GM19240 (cell line): ENCODE results near the gene GRB14.

Experiments
- DNase-seq: peaks from one replicate; pipeline ENCODE4 v3.0.0; 2011; ENCODE audit warnings: low spot score; ENCODE audit not compliant: insufficient read length

Gene GRB14

DNA sequence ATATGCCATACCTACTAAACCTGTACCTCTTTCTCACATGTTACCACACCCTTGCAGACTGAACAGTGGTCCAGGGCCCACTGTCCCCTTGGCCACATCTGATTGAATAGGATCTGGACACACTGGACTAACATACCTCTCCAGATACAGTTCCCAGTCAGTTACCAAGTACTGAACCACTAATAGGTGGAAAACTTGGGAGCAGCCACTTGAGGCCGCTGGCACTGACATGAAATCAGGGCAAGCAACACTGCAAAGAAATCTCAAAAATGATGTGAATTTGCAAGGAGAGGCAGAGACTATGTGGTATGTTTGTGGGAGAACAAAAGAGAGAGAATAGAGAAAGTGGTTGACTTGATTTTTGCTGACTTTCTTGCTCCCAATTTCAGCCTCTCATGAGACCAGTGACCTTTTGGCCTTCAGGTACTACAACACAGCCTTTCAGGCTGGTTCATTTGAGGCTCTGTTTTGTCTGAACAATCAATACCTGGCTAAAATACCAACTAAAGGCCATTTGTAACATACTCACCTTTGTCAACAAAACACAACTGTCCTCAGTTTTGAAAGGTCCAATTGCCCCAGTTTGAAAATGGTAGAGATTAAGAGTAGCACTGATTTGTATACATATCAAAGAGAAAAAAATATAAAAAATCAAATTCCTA is 7.8 kb downstream of the GRB14 start:
- DNase-seq: no peak

DNA sequence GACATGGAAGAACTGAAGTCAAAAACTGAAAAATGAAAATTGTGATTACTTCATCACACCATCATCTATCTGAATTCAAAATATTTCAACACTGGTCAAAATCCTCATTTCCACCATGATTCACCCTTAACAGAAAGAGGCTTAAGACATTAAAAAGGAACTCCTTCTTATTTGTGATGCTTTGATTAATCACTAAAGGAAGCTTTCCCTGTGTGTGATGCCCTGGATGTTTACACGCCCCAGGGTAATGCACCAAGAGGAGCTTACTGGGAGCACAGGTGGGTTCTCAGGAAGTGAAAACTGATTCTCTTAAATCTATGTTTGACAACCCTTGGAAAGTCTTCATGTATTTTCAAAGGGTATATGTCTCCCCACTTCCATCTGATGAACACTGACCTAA is 11.5 kb downstream of the GRB14 start:
- no peak for DNase-seq

DNA sequence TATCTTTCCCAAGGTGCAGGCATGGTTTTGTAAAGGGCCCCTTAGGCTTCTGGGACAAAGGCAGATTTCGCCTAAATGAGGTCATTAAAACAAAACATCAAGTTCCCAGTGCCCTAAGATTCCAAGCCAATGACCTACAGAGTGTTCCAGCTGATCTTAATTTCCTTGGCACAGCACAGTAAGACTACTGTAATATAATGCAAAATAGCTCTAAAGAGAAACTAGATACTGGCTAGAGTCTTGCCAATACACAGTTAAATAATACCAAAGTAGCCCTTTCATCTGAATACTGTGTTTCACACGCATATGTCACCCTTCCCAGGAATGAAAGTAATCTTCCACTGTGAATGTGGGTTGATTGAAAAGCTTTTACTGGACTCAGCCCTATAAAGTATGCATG is 14.7 kb downstream of the GRB14 start:
- DNase-seq: no peak

DNA sequence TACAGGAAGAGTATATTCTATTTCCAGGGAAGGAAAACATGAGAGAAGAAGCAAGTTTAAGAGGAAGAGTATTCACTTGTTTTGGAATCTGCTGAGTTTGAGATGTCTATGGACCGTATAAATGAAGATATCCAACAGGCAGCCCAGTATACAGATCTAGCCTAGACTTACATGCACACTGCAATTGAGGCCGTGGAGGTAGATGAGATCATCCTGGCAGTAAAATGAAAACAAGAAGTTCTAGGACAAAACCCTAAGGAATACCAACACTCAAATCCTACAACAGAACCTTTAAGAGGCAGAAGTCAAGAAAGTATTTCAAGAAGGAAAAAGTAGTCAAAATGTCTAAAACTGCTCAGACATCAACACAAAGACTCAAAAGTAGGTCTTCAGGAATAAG is 16.0 kb downstream of the GRB14 start:
- no peak for DNase-seq

DNA sequence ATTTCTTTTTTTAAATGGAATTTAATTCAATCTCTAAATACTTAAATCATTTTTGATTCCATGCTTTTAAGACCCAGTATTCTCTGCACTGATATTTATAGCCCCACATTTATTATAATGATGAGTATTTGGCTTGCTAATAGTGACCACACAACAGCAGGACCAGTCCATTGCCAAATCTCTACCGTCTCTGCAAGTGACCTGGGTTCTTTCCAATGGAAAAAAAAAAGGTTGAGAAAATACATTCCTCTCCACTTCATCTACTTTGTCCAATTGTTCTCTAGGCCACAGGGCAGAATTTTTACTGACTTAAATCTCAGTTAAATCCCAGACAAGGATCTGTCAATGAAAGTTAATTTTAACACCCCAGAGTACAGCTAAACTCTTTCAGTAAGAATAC is 20.5 kb downstream of the GRB14 start:
- no peak for DNase-seq

DNA sequence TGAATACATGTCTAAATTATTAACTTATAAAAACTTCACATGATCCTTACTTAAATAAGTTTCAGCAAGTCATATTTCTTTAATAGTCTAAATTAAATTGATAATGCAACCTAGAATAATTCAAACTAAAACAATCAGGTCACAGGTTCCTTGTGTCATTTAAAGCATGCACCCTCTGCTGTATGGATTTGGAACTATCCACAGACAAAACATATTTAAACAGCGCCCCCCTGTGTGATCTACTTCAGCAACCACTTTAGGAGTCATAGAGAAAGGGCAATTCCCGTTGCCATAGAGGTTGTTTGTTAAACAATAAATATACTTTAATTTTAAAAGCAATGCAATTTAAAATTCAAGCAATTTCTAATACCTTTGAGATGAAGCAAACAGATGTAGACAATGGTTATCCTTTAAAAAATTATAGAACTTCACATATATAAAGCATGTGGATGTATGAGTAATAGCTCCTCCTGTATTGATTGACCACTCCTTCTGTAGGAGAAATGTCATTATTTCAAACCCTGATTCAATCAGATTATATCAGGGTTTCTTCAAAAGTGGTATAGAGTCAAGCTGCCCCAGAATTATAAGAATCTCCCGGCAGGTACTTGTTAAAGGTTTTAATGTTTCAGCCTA is 21.2 kb downstream of the GRB14 start:
- no peak for DNase-seq

DNA sequence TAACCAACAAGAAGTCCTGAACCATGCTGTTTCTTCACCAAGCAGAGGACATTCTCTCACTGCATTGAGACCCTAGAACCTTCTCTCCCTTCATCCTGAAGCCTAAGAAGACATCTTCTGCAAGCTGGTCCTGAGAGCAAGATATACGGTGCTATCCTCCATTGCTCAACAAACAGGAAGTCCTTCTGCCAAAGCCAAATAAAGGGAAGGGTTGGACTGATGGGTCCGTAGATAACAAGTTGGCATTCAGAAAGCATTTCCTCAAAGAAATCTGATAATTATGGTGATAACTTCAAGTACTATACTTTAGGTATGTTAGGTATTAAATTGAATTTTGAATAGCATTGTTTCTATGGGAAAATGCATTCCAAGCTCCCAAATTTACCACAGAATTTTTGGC is 23.3 kb downstream of the GRB14 start:
- no peak for DNase-seq

DNA sequence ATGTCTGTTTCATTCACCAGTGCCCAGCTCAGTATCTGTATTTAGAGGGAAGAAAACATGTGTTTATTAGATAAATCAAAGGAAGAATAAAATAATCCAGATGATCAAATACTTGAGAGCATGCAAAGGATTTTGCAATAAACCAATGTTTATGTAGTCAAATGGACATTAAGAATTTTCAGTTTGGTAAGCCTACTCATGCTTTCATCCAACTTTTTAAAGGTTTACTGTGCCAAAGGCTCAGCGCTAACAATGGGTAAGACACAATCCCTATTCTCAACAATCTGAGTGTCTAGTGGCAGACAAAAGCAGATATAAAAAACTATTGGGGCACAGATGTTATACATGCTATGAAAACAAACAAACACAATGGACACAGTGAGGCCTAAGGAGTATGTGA is 26.3 kb downstream of the GRB14 start:
- DNase-seq: no peak

DNA sequence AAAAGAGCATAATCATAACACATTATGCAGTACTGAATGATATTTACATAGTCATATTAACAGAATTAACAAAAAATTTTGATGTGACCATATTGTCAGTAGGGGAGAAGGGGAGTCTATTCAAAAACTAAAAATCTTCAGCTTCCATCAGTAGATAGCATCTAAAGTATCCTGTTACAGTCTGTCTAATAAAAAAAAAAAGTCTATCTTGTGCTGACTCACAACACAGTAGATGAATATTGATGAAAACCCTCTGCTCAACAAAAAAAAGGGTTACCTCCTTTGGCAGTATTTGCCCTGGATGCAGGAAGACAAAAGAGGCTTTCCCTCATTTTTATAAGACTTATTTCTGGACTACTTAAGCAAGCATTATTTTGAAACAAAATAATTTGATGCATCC is 27.3 kb downstream of the GRB14 start:
- no peak for DNase-seq

DNA sequence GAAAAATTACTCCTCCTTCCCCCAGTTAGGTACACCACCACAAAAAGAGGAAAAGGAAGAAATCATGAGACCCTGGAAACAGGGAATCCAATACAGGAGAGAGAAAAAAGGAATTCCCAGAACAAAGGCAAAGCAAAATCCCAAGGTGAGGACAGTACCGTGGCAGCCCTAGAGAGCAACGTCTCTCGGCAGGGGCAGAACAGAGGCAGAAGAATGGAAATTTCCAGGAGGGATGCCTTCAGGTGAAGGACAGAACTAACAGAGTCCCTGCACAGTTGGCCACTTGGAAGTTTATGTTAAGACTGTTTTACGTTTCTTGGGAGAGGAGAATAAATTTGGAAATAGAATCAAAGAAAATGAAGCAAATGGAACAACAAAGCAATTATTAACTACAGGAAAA is 27.7 kb downstream of the GRB14 start:
- DNase-seq: no peak

DNA sequence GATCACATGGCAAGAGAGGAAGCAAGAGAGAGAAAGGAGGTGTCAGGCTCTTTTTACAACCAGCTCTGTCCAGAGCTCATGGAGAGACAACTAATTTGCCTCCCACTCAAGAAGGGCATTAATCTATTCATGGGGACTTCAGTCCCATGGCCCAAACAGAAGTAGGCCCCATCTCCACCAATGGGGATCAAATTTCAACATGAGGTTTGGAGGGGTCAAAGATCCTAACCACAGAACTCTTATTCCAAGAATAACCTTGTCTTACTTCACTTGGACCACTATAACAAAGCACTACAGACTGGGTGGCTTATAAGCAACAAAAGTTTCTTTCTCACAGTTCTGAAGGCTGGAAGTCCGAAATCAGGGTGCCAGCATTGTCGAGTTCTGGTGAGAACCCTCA is 31.8 kb downstream of the GRB14 start:
- DNase-seq: no peak

DNA sequence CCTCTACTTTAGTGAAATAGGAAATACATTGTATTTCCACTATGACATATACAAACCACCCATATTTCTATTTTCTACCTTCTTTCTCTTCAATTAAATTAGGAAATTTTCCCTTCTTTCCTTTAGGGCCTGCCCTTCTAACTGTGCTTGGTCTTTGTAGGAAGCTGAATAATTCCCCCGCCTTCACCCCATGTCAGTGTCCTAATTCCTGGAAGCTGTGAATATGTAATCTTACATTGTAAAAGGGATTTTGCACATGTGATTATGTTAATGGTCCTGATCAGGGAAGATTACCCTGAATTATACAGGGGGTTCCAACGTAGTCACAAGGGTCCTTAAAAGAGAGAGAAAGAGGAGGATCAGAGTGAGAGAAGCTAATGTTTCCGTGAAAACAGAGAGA is 40.2 kb downstream of the GRB14 start:
- no peak for DNase-seq

DNA sequence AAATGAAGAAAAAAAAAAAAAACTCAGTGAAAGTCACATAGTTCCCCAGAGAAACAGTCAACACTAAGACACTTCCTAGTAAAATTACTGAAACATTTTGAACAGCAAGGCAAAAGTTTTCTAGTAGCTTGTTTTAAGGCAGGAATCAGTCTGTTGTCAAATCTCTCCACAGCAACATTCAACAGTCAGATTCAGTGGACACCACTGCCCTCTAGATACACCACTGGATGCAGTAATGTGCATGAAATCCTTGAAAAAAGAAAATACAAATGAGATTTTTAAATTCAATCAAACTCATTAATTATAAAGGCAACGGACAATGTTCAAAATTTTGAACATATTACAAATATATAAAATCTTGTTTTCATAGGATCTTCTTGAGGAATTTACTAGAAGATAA is 46.4 kb downstream of the GRB14 start:
- DNase-seq: no peak

DNA sequence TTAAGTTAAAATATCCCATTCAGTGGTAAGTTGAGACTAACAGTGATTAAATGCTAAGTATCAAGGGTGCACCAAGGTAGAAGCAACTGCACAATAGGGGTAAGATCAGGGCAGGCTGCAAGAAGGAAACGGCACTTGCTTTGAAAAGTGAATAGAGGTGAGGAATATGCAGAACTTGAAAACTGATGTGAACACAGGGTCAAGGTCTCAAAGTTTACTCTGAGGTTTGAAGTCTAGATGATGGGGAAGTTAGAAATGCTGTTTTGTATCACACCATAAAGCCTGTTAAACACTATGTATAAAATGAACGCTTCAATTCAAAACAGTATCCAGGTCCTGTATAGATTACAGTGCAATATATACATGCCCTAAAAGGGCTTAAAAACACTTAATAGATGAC is 50.8 kb downstream of the GRB14 start:
- DNase-seq: no peak

DNA sequence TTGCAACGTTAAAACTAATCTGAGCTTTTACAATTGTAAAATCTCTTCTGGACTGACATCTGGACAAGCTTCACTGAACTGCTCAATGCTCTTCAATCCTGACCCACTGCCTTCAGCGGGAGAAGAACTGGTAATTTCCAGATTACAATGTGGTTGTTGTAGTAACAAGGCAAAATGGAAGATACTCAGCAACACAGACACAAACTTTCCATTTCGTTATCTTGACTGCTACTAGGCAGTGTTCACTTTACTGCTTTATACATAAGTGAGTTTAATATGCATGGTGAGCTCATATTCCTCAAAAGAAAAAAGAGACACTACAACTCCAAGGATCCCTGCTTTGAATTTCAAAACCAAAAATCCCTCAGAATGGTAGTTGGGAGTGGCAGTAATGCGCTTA is 51.9 kb downstream of the GRB14 start:
- DNase-seq: no peak

DNA sequence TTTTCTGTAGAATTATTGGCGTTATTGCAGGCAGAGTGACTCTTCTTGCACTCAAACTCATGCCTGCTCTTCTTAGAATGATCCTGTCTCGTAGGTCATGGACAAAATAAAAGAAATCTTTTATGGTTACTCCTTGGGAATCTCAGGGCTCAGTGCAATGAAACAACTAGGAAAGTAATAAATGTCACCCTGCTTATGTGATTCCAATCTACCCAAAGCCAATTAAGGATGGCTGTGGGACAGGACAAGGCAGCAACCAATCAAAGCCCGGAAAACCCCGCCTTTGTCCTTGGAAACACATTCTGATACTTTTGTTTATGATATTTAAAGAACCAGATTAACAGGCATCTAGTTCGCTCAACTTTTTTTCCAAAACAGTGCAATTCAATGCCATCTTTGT is 53.0 kb downstream of the GRB14 start:
- DNase-seq: no peak

DNA sequence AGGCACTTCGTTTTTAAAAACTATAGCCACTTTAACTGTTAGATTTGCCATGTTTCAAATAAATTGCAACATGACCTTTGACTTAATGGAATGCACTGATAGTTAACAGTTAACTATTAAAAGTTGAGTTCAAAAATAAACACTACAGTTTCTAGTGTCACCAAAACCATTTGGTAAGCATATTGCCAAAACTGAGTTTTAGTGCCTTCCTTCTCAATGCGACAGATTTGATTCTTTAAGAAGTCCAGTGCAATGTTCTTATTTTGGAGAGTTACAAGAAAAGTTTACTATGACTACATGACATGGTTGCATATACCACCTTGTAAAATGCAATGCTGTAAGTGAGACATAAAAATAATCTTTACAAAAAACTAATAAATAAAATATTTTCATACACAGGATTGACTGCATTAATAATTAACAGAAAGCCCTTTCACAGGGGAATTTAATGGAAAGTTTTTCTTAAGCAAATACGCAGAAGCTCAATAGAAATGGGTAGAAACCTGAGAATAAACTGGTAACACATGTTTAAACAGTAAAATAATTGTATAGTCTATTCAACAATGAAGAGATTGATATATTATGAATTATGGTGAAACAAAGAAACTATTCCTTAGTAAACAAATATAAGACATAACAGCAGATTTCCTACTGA is 53.8 kb downstream of the GRB14 start:
- DNase-seq: no peak

DNA sequence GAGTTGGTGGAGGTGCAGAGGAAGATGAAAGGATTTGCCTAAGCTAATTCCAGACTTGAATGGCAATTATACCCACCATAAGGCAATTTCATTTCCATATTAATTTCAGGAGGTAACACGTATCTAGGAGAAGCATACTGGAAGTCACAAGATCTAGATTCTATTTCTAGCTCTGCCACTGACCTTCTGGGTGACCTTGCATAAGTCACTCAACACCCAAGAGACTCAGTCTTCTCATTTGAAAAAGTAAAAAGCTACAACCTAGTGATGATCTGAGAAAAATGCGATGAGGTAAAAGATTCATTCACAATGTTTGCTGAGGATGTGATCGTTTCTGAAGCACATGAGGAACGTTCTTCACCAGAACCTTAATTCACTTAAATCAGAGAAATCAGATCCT is 55.9 kb downstream of the GRB14 start:
- no peak for DNase-seq

DNA sequence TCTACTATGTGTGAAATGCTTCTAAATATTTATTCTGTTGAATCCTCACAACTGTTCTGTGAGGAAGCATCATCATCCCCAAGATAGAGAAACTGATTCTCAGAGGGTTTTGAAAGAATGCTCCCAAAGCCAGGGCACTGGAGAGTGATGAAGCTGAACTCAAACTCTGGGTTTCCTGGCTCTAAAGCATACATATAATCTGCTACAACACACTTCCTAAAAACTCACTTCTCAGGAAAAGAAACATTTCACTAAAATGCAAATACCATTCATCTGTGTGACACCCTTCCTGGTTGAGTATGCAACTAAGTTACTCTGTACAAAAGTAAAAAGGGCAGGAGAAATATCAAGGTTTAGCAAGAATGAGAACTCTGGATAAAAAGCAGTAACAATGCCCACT is 58.6 kb downstream of the GRB14 start:
- DNase-seq: no peak

DNA sequence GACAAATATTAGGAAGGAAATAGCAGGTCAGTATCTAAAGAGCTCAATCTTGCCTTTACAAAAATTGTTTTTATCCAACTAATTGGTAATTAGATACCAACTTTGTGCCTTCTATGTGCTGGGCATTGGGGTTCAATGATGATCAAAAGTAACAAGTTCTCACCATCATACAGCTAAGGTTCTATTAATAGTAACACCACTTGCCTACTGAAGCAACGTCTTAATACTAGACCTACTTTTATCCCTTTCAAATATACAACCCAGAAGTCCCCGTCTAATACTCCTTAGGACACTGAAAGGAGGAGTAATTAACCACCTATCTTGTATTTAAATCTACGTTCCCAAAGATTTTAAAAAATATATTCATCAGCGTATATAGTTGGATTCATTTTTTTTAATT is 59.3 kb downstream of the GRB14 start:
- DNase-seq: no peak

DNA sequence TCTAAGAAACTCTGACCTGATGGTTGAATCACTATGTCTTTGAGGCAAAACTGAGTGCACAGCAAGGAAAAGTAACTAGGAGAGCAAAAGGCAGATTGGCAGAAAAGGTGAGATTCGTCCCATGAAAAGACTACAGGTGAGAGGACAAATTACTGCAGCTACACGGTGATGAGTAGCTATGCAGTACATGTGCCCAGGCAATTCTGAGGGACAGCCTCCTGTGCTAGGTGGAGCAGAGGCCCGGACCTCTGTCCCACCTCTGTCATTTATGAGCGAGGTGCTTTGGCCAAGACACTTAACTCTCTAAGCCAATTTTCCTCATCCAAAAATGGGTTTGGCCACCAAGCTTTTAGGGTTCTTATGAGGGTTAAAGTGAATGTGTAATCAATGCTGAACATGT is 59.9 kb downstream of the GRB14 start:
- DNase-seq: no peak

DNA sequence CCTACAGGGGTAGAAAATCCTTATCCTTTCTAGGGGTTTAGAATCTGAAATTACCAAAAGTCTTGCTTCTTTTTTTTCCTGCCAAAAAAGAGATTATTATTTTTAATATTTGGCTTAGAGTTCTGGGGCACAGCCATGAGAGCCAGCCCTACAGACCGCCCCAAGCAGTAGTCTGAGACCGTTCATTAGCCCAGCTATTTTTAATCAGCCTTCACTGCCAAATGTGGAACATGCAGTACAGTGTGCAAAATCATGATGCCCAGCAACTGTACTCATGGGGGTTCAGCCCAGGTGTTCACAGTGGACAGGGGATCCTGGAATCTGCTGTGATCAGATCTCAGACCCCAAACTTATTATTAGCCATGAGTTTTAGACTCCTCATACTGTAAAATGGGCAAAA is 60.4 kb downstream of the GRB14 start:
- DNase-seq: no peak

DNA sequence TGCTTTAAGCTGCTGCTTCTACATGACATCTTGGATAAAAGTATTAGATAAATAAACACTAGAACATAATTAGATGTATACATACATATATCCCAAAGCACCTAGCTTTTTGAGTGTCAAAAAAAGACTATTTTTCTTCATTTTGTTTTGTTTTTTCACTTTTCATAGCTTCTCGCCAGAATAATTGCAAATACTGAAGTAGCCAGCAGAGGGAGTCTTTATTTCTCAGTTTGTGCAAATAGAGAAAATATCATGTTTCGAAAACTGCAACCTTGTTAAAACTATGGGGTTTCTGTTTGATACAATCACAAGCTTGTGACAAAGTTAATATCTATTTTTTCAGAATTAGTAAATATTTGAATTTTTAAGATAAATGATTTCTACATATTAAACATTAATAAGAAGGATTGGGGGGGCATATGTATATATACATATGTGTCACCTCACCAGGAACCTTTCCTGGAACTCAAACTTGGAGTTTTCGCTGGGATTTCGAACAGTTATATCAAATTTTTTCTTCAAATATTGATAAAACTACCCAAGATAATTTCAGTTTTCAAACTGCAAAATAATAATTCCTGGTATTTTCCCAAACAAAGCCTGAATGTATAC is 61.0 kb downstream of the GRB14 start:
- DNase-seq: no peak
